Measurements from ENCODE around the gene FNDC11.
"Not testable (repeated sequence)": the region's sequence is repeated elsewhere in the genome, so short reads cannot be mapped to it uniquely, and the experiment has no call there.

Gene FNDC11

GRCh38 chr20:63585616-63586565, 31.9 kb downstream of the FNDC11 start:
- no peak for DNase-seq

DNA sequence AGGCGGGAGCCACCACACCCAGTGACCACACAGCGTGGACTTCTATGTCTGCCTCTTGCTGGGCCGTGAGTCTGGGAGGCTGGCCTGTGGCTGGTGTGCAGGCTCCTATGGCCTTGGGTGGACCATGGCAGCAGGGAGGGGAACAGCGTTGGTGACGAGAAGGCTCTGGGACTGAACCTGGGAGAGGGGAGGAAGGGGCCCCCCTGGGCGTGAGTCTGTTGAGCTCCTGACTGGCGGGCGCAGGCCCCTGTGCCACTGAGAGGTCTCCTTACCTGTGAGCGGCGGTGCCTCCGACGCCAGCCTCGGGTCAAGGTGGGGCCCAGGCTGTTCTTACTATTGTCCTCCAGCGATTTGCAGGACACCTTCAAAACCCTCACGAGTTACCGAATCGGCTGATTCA, 32.8 kb downstream of the FNDC11 start:
- no peak for DNase-seq

DNA sequence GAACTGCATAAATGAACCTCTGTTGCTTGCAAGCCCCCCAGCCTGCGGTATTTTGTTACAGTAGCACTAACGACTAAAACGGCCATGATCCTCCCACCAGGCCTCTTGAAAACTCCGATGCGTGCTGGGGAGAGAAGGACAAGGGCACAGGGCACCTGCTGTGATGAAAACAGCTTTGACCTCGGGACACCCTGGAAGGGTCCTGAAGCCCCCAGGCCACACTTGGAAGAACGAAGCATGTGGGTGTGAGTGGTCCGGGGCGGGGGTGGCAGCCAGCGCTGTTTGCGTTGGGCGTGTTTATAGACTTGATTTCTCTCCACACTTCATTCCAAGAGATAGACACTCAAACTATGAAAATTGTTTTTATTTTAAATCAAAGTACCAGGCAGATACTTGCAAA, 33.3 kb downstream of the FNDC11 start:
- DNase-seq = no peak

DNA sequence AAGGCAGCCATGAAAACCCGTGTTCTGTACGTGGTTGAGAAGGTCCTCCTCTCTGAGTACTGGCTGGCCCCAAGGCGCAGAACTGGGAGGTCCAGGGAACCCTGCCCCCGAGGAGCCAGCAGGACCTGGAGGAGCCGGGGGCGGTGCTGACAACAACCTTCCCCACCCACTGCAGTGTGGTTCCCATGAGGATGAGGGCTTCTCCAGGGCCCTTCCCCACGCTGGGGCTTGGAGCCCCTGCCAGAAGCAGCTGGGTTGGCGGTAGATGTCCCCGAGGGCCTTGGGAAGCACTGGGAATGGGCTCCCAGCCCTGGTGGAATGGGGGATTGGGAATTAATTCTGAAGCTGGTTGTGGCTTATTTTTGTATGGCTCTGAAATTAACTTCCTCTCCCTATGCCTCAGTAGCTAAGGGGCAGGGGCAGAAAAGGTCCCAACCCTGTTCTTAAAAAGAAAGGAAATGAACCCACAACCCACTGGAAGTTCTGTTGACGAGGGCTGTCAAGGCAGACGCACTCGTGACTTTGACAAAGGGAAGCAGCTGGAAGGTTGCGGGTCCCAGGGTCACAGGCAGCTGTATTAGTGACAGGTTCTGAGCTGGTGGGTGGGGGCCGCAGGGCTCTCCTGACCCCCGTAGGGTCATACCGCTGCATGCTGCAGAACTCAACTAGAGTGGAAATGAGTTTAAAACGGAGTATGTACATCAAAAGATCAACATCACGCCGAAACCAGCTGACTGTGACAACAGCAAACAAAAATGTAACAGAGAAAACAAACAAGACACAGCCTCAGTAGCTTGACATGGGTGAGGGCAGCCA, 34.0 kb downstream of the FNDC11 start:
- no peak for DNase-seq

DNA sequence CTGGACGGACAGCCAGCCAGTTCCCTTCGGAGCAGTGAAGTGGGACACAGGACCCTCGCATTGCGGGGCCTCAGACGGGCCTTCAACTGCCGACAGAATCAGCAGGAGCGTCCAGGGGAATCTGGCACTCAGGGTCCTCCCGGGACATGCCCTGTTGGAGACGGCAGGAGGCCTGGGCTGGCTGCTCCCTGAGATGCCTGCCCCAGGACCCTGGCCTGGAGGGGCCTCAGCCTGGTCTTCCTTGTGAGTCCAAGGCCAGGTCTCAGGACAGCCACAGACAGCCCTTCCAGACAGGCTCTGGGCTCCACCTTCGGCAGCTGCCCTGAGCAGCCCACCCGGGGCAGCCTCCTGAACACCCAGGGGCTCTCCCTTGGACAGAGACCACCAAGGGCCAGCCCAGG, 34.7 kb downstream of the FNDC11 start:
- DNase-seq = no peak

DNA sequence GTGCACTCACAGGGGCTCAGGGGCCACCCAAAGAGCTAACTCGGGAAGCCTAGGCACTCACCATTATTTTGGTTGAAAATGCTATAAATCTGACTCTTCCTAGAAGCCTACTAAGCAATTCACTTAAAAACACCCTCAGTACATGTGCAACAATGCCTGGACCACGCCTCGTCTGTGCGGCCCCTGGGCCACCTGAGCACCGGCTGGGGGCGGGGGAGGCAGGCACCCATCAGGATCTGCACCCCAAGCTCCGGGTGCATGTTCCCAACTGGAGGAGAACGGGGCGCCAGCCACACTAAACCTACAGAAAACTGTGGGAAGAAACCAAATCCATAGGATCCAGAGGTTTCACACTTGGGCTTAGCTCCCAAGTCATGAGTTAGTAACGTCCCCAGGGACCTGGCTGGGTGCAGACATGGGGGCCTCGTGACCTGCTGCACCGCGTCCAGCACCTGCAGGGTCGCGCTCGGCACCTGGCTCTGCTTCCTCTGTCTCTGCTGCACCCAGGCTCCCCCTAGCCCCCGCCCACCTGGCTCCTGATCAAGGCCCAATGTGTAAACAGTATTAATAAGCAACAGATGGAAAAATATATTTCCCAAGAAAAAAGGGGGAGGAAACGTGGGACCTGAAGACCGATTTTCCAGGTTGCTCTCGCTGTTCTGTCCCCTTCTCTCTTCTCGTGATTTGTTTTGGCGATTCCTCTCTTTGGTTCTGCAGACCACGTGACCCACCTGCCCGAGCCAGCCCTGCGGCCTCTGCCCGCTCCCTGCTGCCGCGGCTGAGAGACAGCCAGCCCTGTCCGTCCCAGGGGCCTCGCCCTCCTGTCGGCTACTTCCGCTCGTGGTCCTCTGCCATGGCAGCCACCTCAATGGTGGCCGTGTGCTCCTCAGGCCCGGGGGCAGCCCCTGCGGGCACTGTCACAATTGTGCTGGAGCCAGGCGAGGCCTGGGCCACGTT, 35.6 kb downstream of the FNDC11 start:
- no peak for DNase-seq

- DNase-seq = no peak
Measured at GRCh38 chr20:63590218-63591146, 36.5 kb downstream of the FNDC11 start.

GRCh38 chr20:63591147-63591533, 37.2 kb downstream of the FNDC11 start:
- no peak for DNase-seq

DNA sequence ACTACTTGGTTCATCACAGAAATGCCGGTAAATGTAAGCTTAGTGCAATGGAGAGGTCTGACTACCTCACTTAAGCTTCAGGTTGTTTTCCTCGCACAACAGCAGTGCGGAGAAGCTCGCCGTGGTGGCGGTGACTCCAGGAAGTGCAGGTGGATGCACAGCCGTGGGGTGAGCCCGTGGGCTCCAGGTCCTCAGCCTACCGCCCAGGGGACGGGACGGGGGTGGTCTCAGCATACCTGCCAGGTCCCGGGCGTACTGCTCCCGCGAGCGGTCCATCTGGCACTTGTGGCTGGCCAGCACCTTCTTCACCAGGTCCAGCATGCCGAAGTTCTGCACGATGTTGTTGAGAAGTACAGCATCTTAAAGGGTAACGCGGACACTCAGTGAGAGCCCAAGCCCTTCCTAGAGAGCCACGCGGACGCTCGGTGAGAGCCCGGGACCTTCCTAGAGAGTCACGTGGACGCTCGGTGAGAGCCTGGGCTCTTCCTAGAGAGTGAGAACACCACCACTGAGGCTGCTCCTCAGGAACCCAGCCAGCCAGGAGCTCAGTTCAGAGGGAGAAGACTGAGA, 37.9 kb downstream of the FNDC11 start:
- no peak for DNase-seq

DNA sequence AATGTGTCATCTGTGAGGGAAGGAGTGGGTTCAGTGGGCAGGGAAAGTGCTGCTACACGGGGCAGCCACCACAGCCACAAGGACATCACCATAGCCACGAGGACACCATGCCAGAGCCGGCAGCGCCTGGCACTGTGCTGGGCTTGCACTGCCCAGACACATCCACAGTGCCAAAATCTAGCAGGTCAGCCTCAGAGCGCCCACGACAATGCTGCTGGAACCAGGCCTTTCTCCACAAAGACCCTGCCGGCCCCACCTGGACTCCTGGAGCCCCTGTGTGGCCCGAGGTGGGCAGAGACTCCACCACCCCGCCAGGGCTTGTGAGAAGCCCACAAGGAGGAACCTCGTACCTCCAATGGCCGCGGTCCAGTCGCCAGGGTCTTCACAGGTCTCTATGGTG, 38.7 kb downstream of the FNDC11 start:
- DNase-seq = no peak

DNA sequence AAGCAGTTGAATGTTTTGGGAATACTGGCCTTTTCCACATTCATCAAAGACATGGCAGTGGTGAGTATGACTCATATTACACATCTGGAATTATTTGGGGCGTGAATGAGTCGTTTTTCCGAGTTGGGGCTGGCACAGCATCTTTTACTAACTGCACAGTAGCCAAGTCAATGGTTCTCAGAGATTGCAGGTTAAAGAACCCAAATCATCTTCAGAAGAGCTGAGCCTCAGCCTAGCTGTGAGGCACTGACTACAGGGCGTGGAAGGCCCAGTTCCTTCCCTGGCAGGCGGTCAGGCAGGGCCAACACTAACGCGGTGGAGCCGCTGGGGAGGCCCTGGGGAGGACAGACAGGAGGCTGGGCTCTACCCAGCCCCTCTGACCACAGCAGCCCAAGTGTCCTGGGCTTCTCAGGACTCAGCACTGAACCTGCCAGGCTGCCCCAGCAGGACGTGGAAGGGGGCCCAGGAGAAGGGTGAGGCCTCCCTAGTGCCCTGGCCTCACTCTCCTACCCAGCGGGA, 40.1 kb downstream of the FNDC11 start:
- no peak for DNase-seq

DNA sequence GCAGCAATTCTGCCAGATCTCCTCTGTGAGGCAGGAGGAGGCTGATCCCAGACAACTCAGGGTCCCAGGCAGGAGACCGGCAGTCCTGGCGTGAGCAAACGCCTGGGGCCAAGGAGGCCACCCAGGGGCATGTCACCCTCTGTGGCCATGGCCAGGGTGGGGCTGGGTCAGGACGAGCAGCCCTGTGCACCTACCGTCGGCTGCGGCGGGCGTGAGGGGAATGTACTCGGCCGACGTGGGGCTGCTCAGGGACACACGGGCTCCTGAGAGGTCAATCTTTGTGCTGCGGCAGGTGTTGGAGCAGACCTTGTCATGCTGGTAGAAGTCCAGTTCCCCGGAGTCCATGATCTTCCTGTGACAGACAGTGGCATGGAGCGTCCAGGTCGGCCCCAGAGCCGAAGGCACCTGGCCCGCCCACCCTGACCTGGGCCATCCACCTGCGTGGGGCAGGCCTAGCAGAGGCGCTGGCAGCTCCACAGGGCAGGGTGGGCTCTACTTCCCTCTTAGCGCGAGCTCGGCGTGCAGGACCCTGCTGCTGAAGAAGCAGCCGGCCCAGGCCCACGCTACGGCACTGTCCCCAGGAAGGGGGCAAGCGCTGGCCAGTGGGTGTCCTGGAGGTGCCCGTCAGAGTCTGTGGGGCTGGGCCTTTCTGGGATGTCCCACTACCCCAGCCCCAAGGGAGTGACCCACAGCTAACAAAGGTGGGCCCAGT, 41.6 kb downstream of the FNDC11 start:
- DNase-seq = no peak

DNA sequence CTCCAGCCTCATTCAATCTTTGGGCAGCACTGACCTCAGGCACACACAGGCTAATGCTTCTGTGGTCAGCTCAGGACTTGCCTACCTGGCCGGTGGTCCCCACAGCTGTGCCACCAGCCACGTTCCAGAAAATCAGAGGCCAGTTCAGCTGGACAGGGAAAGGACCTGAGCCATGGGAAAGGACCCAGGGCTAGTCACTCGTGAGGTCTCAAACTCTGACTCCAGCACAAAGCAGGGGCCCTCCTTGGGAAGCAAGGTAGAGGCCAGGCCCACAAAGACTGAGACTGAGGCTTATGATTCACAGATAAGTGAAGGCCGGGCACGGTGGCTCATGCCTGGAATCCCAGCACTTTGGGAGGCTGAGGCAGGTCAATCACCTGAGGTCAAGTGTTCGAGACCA, 42.5 kb downstream of the FNDC11 start:
- DNase-seq = no peak

- DNase-seq = no peak
Measured at GRCh38 chr20:63597651-63598478, 43.9 kb downstream of the FNDC11 start.

DNA sequence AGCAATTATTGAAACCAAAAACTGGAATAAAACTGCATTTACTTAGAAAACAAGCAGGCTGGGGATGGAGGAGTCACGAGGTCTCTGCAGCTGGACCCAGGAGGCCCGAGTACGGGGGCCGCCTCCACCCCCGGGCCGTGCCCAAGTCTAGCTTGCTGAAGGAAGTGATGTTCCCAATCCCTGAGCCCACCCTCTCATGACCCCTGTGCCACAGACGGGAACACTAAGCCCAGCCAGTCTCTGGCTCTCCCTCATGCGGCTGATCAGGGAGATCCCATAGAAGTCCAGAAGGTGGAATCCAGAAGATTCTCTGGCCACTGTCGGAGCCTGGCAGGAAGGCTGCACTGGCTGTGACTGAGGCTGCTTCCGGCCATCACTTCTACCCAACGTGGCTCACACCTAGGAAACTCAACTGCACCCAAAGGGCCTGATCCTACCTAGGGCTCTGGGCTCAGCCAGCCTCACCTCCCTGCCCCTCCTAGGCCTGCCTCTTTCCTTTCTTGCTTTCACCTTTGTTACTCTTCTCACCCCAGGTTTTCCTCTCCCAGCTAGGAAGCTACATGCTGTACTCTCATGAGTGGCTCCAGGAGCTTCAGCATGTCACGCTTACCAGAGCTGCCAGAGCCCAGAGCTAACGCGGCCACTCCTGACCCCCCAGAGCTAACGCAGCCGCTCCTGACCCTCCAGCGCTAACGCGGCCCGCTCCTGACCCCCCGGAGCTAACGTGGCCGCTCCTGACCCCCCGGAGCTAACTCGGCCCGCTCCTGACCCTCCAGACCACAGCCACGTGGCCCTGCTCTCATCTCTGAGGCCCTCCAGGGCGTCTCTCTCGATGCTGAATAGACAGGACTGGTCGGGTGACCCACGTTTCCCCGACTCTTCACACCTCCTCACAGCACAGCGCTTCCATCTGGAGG, 44.8 kb downstream of the FNDC11 start:
- DNase-seq = no peak

- DNase-seq = no peak
Measured at GRCh38 chr20:63599396-63600050, 45.6 kb downstream of the FNDC11 start.

DNA sequence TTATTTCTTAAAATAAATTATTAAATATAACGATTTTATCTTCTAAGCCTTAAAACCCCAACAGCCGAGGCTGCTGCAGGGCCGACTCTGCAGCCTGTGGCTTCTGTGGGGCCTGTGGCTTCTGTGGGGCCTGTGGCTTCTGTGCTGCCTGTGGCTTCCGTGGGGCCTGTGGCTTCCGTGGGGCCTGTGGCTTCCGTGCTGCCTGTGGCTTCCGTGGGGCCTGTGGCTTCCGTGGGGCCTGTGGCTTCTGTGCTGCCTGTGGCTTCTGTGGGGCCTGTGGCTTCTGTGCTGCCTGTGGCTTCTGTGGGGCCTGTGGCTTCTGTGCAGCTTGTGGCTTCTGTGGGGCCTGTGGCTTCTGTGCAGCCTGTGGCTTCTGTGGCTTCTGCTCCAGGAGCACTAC, 47.7 kb downstream of the FNDC11 start:
- DNase-seq = not testable (repeated sequence)

GRCh38 chr20:63602321-63602720, 48.4 kb downstream of the FNDC11 start:
- DNase-seq = no peak

Measured in NCI-H1694 (cell line).